IMR-90 (cell line): ENCODE data around the gene ITGB2. TPM values are rescaled to one million over a fixed set of nuclear protein-coding genes. Genes with fewer than 3 reads are reported as not detected.

Experiments
- ATAC-seq: fragments of 200-7000 bp; cut with Tn5 transposase; 2 replicates; pipeline ENCODE4 v1.9.1; 2020; ENCODE audit warnings: low read depth, mild to moderate bottlenecking, moderate library complexity
- BruUV-seq: library from RNA; stranded (reverse); fragments of 400-500 nt; replicated peaks from 2 replicates; lab custom pipeline; 2021; lab: Mats Ljungman, UMichigan
- CTCF ChIA-PET: fragments of 300-600 bp; formaldehyde crosslinking; extraction: SDS; loops from one replicate; lab custom pipeline; 2021; ENCODE audit warnings: antibody characterized with exemption; lab: Yijun Ruan, JAX
- POLR2A ChIA-PET: fragments of 300-600 bp; sonication (Branson Sonifier 250); formaldehyde crosslinking; loops from one replicate; lab custom pipeline; 2022; ENCODE audit warnings: antibody characterized with exemption; ENCODE audit not compliant: unreplicated experiment; lab: Charles Lee
- DNase-seq: peaks from one replicate; pipeline ENCODE4 v3.0.0; 2013
- H2AFZ ChIP-seq: replicated peaks from 2 replicates; pipeline ENCODE3; 2013; ENCODE audit warnings: low read length, mild to moderate bottlenecking; ENCODE audit not compliant: poor library complexity
- H2AK5ac ChIP-seq: 2 replicates; pipeline ENCODE4 v1.6.1; 2013; ENCODE audit warnings: low read depth, low read length, inconsistent platforms
- H2AK9ac ChIP-seq: replicated peaks from 2 replicates; pipeline ENCODE3; 2013; ENCODE audit warnings: mild to moderate bottlenecking, low read depth, low read length, moderate library complexity; ENCODE audit not compliant: poor library complexity
- H2BK120ac ChIP-seq: 2 replicates; pipeline ENCODE4 v1.6.1; 2013; ENCODE audit warnings: low read depth, low read length, inconsistent platforms
- H2BK15ac ChIP-seq: 3 replicates; pipeline ENCODE4 v1.6.1; 2013; ENCODE audit warnings: low read depth, low read length, inconsistent platforms
- H2BK20ac ChIP-seq: 2 replicates; pipeline ENCODE4 v1.6.1; 2013; ENCODE audit warnings: low read depth, mild to moderate bottlenecking, inconsistent platforms, low read length, moderate library complexity
- H2BK5ac ChIP-seq: 2 replicates; pipeline ENCODE4 v1.6.1; 2013; ENCODE audit warnings: mild to moderate bottlenecking, low read depth, low read length, inconsistent platforms; ENCODE audit not compliant: poor library complexity, severe bottlenecking
- H3K14ac ChIP-seq: replicated peaks from 2 replicates; pipeline ENCODE4 v1.6.1; 2013; ENCODE audit warnings: low read depth, low read length, inconsistent platforms
- H3K18ac ChIP-seq: 2 replicates; pipeline ENCODE4 v1.6.1; 2013; ENCODE audit warnings: low read depth, low read length, control low read depth
- H3K23ac ChIP-seq: 2 replicates; pipeline ENCODE4 v1.6.1; 2013; ENCODE audit warnings: low read depth, low read length, inconsistent platforms
- H3K27ac ChIP-seq: 2 replicates; pipeline ENCODE4 v1.5.1; 2013; ENCODE audit warnings: mild to moderate bottlenecking, control low read depth, low read length; ENCODE audit not compliant: insufficient read depth
- H3K27me3 ChIP-seq: 2 replicates; pipeline ENCODE4 v1.6.1; 2013; ENCODE audit warnings: low read length; ENCODE audit not compliant: control insufficient read depth, insufficient read depth
- H3K36me3 ChIP-seq: 2 replicates; pipeline ENCODE4 v1.6.1; 2013; ENCODE audit warnings: low read length, mixed read lengths; ENCODE audit not compliant: control insufficient read depth, insufficient read depth
- H3K4ac ChIP-seq: 2 replicates; pipeline ENCODE4 v1.6.1; 2013; ENCODE audit warnings: low read depth, low read length, inconsistent platforms
- H3K4me1 ChIP-seq: 2 replicates; pipeline ENCODE4 v1.6.1; 2013; ENCODE audit warnings: low read length, mixed read lengths; ENCODE audit not compliant: control insufficient read depth, insufficient read depth
- H3K4me2 ChIP-seq: 2 replicates; pipeline ENCODE4 v1.6.1; 2013; ENCODE audit warnings: low read depth, mild to moderate bottlenecking, control low read depth, low read length, moderate library complexity
- H3K4me3 ChIP-seq: 2 replicates; pipeline ENCODE4 v1.5.1; 2013; ENCODE audit warnings: low read depth, mild to moderate bottlenecking, control low read depth, low read length, moderate library complexity; ENCODE audit not compliant: insufficient read depth
- H3K56ac ChIP-seq: 2 replicates; pipeline ENCODE4 v1.6.1; 2013; ENCODE audit warnings: low read length, inconsistent platforms; ENCODE audit not compliant: insufficient read depth; ENCODE audit errors: extremely low read depth
- H3K79me1 ChIP-seq, 2 experiments: 2 replicates each; pipeline ENCODE4 v1.6.1; 2013; ENCODE audit warnings: low read length in 2 of 2, inconsistent platforms in 1 of 2, low read depth in 1 of 2
- H3K9ac ChIP-seq: 2 replicates; pipeline ENCODE4 v1.6.1; 2013; ENCODE audit warnings: low read depth, low read length, control low read depth
- H3K9me1 ChIP-seq: 2 replicates; pipeline ENCODE4 v1.6.1; 2013; ENCODE audit warnings: low read length, inconsistent platforms; ENCODE audit not compliant: insufficient read depth
- H3K9me3 ChIP-seq: 2 replicates; pipeline ENCODE4 v1.6.1; 2013; ENCODE audit warnings: low read length; ENCODE audit not compliant: control insufficient read depth, insufficient read depth
- H4K20me1 ChIP-seq: 2 replicates; pipeline ENCODE4 v1.6.1; 2013; ENCODE audit warnings: low read length, inconsistent platforms; ENCODE audit not compliant: insufficient read depth
- H4K5ac ChIP-seq: 2 replicates; pipeline ENCODE4 v1.6.1; 2013; ENCODE audit warnings: mild to moderate bottlenecking, low read depth, low read length, control low read depth
- H4K8ac ChIP-seq, 2 experiments: 2 replicates each; pipeline ENCODE4 v1.6.1; 2013; ENCODE audit warnings: low read depth in 2 of 2, low read length in 2 of 2, control low read depth in 1 of 2, inconsistent platforms in 1 of 2
- H4K91ac ChIP-seq: 2 replicates; pipeline ENCODE4 v1.6.1; 2013; ENCODE audit warnings: low read depth, low read length, inconsistent platforms; ENCODE audit not compliant: insufficient read depth
- BHLHE40 ChIP-seq: fragments of 150-350 bp; IDR thresholded peaks from 2 replicates; pipeline ENCODE4 v1.6.1; 2016; ENCODE audit warnings: mild to moderate bottlenecking, low read depth, low read length
- CEBPB ChIP-seq: IDR thresholded peaks from 2 replicates; pipeline ENCODE4 v1.6.1; 2012; ENCODE audit warnings: low read depth, low read length, improper control_type of control experiment
- CHD1 ChIP-seq: IDR thresholded peaks from 2 replicates; pipeline ENCODE4 v1.6.1; 2012; ENCODE audit warnings: low read depth, low read length, improper control_type of control experiment
- CTCF ChIP-seq: conservative IDR thresholded peaks from 2 replicates; pipeline ENCODE4 v1.5.1; 2012; ENCODE audit warnings: mild to moderate bottlenecking, low read depth, low read length, improper control_type of control experiment
- ELK1 ChIP-seq: fragments of 150-350 bp; IDR thresholded peaks from 2 replicates; pipeline ENCODE4 v1.6.1; 2016; ENCODE audit warnings: low read depth, mild to moderate bottlenecking, low read length, moderate library complexity, borderline replicate concordance
- FOS ChIP-seq: fragments of 150-350 bp; IDR thresholded peaks from 2 replicates; pipeline ENCODE4 v1.6.1; 2016; ENCODE audit warnings: low read depth, low read length
- MAFK ChIP-seq: IDR thresholded peaks from 2 replicates; pipeline ENCODE4 v1.6.1; 2012; ENCODE audit warnings: low read depth, low read length, improper control_type of control experiment
- MAZ ChIP-seq: IDR thresholded peaks from 2 replicates; pipeline ENCODE4 v1.6.1; 2012; ENCODE audit warnings: low read depth, mild to moderate bottlenecking, low read length, improper control_type of control experiment, moderate library complexity, borderline replicate concordance
- MXI1 ChIP-seq: IDR thresholded peaks from 2 replicates; pipeline ENCODE4 v1.6.1; 2012; ENCODE audit warnings: low read depth, mild to moderate bottlenecking, low read length, moderate library complexity, borderline replicate concordance
- NFE2L2 ChIP-seq: fragments of 150-350 bp; IDR thresholded peaks from 2 replicates; pipeline ENCODE4 v1.6.1; 2016; ENCODE audit warnings: low read depth, mild to moderate bottlenecking, low read length
- POLR2A ChIP-seq: IDR thresholded peaks from 2 replicates; pipeline ENCODE4 v1.6.1; 2012; ENCODE audit warnings: mild to moderate bottlenecking, low read depth, low read length
- RAD21 ChIP-seq: IDR thresholded peaks from 2 replicates; pipeline ENCODE4 v1.6.1; 2012; ENCODE audit warnings: low read length, improper control_type of control experiment
- RCOR1 ChIP-seq: IDR thresholded peaks from 2 replicates; pipeline ENCODE4 v1.6.1; 2012; ENCODE audit warnings: mild to moderate bottlenecking, low read length, improper control_type of control experiment; ENCODE audit not compliant: insufficient replicate concordance
- RFX5 ChIP-seq: IDR thresholded peaks from 2 replicates; pipeline ENCODE4 v1.8.0; 2012; ENCODE audit warnings: low read depth, mild to moderate bottlenecking, low read length, moderate library complexity
- SMC3 ChIP-seq: fragments of 150-350 bp; IDR thresholded peaks from 2 replicates; pipeline ENCODE4 v1.6.1; 2016; ENCODE audit warnings: low read depth, mild to moderate bottlenecking, antibody characterized with exemption, low read length, moderate library complexity
- USF2 ChIP-seq: fragments of 150-350 bp; IDR thresholded peaks from 2 replicates; pipeline ENCODE4 v1.6.1; 2017; ENCODE audit warnings: mild to moderate bottlenecking, antibody characterized with exemption, low read length, low read depth
- WGBS, 2 experiments: methylation state at CpG; one replicate each; pipeline versions ENCODE4 v1.1.5 to v1.1.7; 2013; ENCODE audit warnings: missing lambda C conversion rate in 2 of 2; ENCODE audit not compliant: insufficient read length in 1 of 2; ENCODE audit errors: extremely low coverage in 2 of 2; 5-methylcytosine and 5-hydroxymethylcytosine counted together
- dilution Hi-C: fragments of 300-500 bp; cut with HindIII; formaldehyde crosslinking; loops from one replicate; pipeline ENCODE4 v1.14.3; 2018; ENCODE audit warnings: low sequenced_read_pairs; ENCODE audit not compliant: unreplicated experiment
- in situ Hi-C: fragments of 300-500 bp; cut with MboI; formaldehyde crosslinking; loops from 3 replicates; pipeline ENCODE4 v1.14.3; 2019; ENCODE audit warnings: low sequenced_read_pairs, inconsistent platforms, mixed read lengths
- intact Hi-C: fragments of 100-400 bp; cut with micrococcal nuclease; formaldehyde crosslinking; loops from 2 replicates; pipeline ENCODE4 v1.10.0; 2022
- polyA plus RNA-seq, 3 experiments: library from polyadenylated mRNA; depleted of rRNA; stranded (reverse); fragments of >200 nt; gene quantifications; 2 replicates each; pipeline ENCODE4 v1.2.3, GENCODE V29; 2012; ENCODE audit warnings: low replicate concordance in 1 of 3
- total RNA-seq: library from RNA; depleted of rRNA; stranded (reverse); fragments of >200 nt; gene quantifications from 2 replicates; pipeline ENCODE4 v1.2.3, GENCODE V29; 2012

Gene ITGB2
- total and polyA plus RNA-seq, 2 of the 4 experiments (the other 2 are of a cell fraction), result 0.14 TPM; not detected in 1

- Histone ChIP-seq H2AK5ac (no peak overlapping the region), H3K56ac (no peak overlapping the region), H2AFZ (no peak overlapping the region), H3K14ac (no peak overlapping the region), H4K8ac (no peak overlapping the region), H4K5ac (no peak overlapping the region), H3K9me1 (no peaks in the 10 kb centered on the region), H3K27me3 (peaks cover 28% of the 10 kb centered on the region), H3K9ac (no peak overlapping the region), H2BK5ac (no peak overlapping the region), H3K23ac (no peak overlapping the region), H3K27ac (no peak overlapping the region), H3K9me3 (no peaks in the 10 kb centered on the region), H2BK20ac (no peak overlapping the region), H3K79me1 (no peaks in the 10 kb centered on the region), H4K91ac (no peak overlapping the region), H2BK15ac (no peak overlapping the region), H2BK120ac (no peak overlapping the region), H4K20me1 (no peaks in the 10 kb centered on the region; the same call in 1 of the 2 replicates), H3K4me3 (no peak overlapping the region), H3K18ac (no peak overlapping the region), H2AK9ac (no peak overlapping the region), H3K4me1 (peaks cover 7% of the 10 kb centered on the region; the same call in 1 of the 2 replicates), H3K4me2 (no peak overlapping the region), H3K36me3 (no peaks in the 10 kb centered on the region), H3K4ac (no peak overlapping the region)
- CTCF ChIA-PET, result interaction anchor here (0.7 kb wide), 1 partner anchor 331 kb away, joined by 8 read pairs; no protein-coding TSS in a partner anchor
- DNase-seq, result no peak
- intact Hi-C loops (no loop called here), dilution Hi-C loops (no loop called here), in situ Hi-C loops (no loop called here)
- POLR2A ChIA-PET, result no interaction called here
- 94% methylated on average over 2 of the region's 11 CpGs; no CpG with 5 or more reads in 1 of the 2 experiments for WGBS, 2 experiments
- BruUV-seq, result no TSS peak
- TF ChIP-seq FOS, result no peak
- no peak for TF ChIP-seq MAFK
- TF ChIP-seq MXI1, result no peak
- TF ChIP-seq SMC3, result no peak
- no peak for TF ChIP-seq CEBPB
- TF ChIP-seq RAD21, result no peak
- TF ChIP-seq ELK1, result no peak
- no peak for TF ChIP-seq POLR2A
- no peak for TF ChIP-seq CTCF
- TF ChIP-seq USF2, result no peak
- TF ChIP-seq MAZ, result no peak
- no peak for TF ChIP-seq RFX5
- TF ChIP-seq CHD1, result no peak
- TF ChIP-seq RCOR1, result no peak
- TF ChIP-seq BHLHE40, result no peak
- no peak for TF ChIP-seq NFE2L2
- no peak for ATAC-seq
Observed at GRCh38 chr21:44840771-44841170, 79.9 kb downstream of the ITGB2 start.
